Heart left ventricle (tissue), 16 donors: ENCODE results near the gene SDHC. TPM values are rescaled to one million over a fixed set of nuclear protein-coding genes. Genes with fewer than 3 reads are reported as not detected.
"Not testable (repeated sequence)": the region's sequence is repeated elsewhere in the genome, so short reads cannot be mapped to it uniquely, and the experiment has no call there.

Experiments used
- ATAC-seq, 4 donors: fragments of 200-7000 bp; cut with Tn5 transposase; one replicate each; pipeline ENCODE4 v1.9.1; 2020 to 2022; ENCODE audit warnings: moderate library complexity in 4 of 4, mild to moderate bottlenecking in 3 of 4, moderate number of reproducible peaks in 1 of 4
- DNase-seq, 5 donors: peaks; one replicate each; pipeline ENCODE4 v3.0.0-alpha.2; 2020
- H3K27ac ChIP-seq, 12 donors: fragments of 200-600 bp; sonication (generic) in 4 of 12; one replicate each; pipeline versions ENCODE4 v1.5.0 to v1.8.0; 2016 to 2022; ENCODE audit warnings: mild to moderate bottlenecking in 2 of 12
- H3K27me3 ChIP-seq, 9 donors: fragments of 200-600 bp; sonication (generic) in 2 of 9; one replicate each; pipeline versions ENCODE4 v1.5.1 to v1.8.0; 2016 to 2022; ENCODE audit warnings: mild to moderate bottlenecking in 3 of 9
- H3K36me3 ChIP-seq, 9 donors: fragments of 200-600 bp; sonication (generic) in 2 of 9; one replicate each; pipeline versions ENCODE4 v1.5.0 to v1.8.0; 2018 to 2022; ENCODE audit warnings: mild to moderate bottlenecking in 2 of 9
- H3K4me1 ChIP-seq, 12 donors: fragments of 200-600 bp; sonication (generic) in 4 of 12; one replicate each; pipeline versions ENCODE4 v1.5.0 to v1.8.0; 2016 to 2022; ENCODE audit warnings: mild to moderate bottlenecking in 3 of 12
- H3K4me3 ChIP-seq, 12 donors: fragments of 200-600 bp; sonication (generic) in 4 of 12; one replicate each; pipeline versions ENCODE4 v1.5.0 to v1.8.0; 2017 to 2022; ENCODE audit warnings: mild to moderate bottlenecking in 9 of 12, moderate library complexity in 4 of 12
- H3K9me3 ChIP-seq, 12 donors: fragments of 200-600 bp; sonication (generic) in 4 of 12; one replicate each; pipeline versions ENCODE4 v1.5.0 to v1.8.0; 2016 to 2022; ENCODE audit warnings: mild to moderate bottlenecking in 1 of 12
- POLR2A ChIP-seq, 2 donors: fragments of 450-650 bp; IDR thresholded peaks; one replicate each; pipeline ENCODE4 v1.6.1; 2017; ENCODE audit warnings: antibody characterized with exemption in 2 of 2, mild to moderate bottlenecking in 2 of 2, moderate library complexity in 2 of 2
- WGBS, 4 donors: extraction: QIAGEN DNeasy Blood & Tissue Kit in 2 of 4; methylation state at CpG; one replicate each; pipeline versions ENCODE4 v1.1.5 to v1.1.7; 2013 to 2018; 5-methylcytosine and 5-hydroxymethylcytosine counted together
- intact Hi-C, 10 donors: fragments of 100-400 bp; cut with DNase I; formaldehyde crosslinking; loops; one replicate each; pipeline versions ENCODE4 v1.11.1 to v1.14.2; 2022
- polyA plus RNA-seq, 2 donors: library from polyadenylated mRNA; stranded (reverse); fragments of 200-250 nt; gene quantifications; one replicate each; pipeline ENCODE4 v1.2.3, GENCODE V29; 2013
- total RNA-seq, 9 donors: library from RNA; depleted of rRNA in 2 of 9; stranded (reverse); fragments of >200 nt in 2 of 9; fragmentation: NEBNext Ultra II Directional in 3 of 9; extraction: Animal tissue kit (Norgen Biotek cat#: 25700) in 3 of 9; gene quantifications; one replicate each; pipeline versions ENCODE4 v1.1.0 to v1.2.4, GENCODE V29; 2016 to 2023
- TF ChIP-seq, protein P1 (sequence below), 12 donors: fragments of 200-600 bp; sonication (generic) in 4 of 12; IDR thresholded peaks; one replicate each; pipeline versions ENCODE4 v1.5.0 to v1.8.0; 2018 to 2022; ENCODE audit warnings: antibody characterized with exemption in 12 of 12, mild to moderate bottlenecking in 5 of 12
- donor health status: ischemic (EF 13 %, LVEDD 7.1; RV severe dilation, severe dysfunction).
- donor health status: healthy with polysubstance abuse.
- donor health status: DM: no; HTN: yes; CAD: no.
- donor health status: DM: no; HTN: no; CAD: no.
- donor health status: ischemic (EF 25% LVEDD 6.9; RV normal size, moderate dysfunction).
- donor health status: ischemic (EF 25% LVEDD 5.7; RV mildly dilated, moderate dysfunction).
- donor health status: healthy.
- donor health status: DM: yes; HTN: yes; CAD: no.
- donor health status: ischemic (EF 35%, LVEDD 5.7; RV mildly dilated, moderate dysfunction).
- donor health status: nonischemic (EF 11% LVEDD 7.7; RV severe dilation, severe dysfunction).
- donor health status: DM: yes; HTN: yes; CAD: no.
- donor health status: PGD.
- donor health status: ischemic (EF 29% LVEDD 5.4; RV normal size, mild dysfunction).
- donor health status: nonischemic (EF 23%, LVEDD 6.1; RV moderate dilation, normal function).

The SDHC gene
- total and polyA plus RNA-seq, 11 donors = 50.6 to 408 (median 301) TPM

DNA sequence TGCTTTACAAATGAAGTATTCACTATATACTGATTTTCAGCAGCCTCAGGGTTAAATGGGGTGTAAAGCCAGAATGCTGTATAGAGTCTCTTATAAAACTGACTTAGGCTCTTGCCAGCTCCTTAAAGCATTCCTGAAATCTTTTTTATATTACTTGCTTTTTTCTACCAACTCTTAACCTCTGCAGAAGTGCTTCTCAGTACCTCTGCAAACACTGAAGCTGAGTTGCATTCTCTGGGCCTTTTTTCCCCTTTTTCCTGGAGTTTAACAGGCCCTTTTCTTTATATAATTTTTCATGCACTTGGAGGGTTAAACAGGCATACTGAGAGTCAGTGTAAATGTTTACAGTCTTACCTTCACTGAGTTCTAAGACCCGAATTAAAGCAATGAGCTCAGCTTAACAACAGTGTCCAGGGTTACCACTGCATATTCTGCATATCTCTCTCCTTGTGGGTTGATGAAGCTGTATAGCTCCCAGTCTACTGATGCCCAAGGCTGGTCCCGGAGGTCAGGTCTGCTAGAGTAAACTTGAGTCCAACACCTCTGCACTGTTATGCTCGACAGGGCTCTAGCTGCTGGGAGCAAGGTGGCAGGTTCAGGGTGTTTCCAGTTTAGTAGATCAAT, 94.4 kb downstream of the SDHC start:
- no peaks in the 10 kb centered on the region for H3K36me3 ChIP-seq
- H3K4me3 ChIP-seq = no peak overlapping the region
- 60 to 77% (median 74%) methylated on average over 3 of the region's 3 CpGs for WGBS, 4 donors
- H3K9me3 ChIP-seq = no peaks in the 10 kb centered on the region
- H3K4me1 ChIP-seq = peaks cover 0 to 8% (median 1%) of the 10 kb centered on the region in 12 donors
- ATAC-seq (no peak), DNase-seq (no peak)
- no peak overlapping the region for H3K27ac ChIP-seq
- H3K27me3 ChIP-seq = no peaks in the 10 kb centered on the region
- intact Hi-C loops = loop anchor here in 1 of 10 donors (10.0 kb wide), 1 partner anchor 336 kb away; the partner anchor contains the start of gene DUSP12
- no peak for TF ChIP-seq POLR2A (IDR thresholded peaks at IDR 0.05)
- TF ChIP-seq, protein P1, sequence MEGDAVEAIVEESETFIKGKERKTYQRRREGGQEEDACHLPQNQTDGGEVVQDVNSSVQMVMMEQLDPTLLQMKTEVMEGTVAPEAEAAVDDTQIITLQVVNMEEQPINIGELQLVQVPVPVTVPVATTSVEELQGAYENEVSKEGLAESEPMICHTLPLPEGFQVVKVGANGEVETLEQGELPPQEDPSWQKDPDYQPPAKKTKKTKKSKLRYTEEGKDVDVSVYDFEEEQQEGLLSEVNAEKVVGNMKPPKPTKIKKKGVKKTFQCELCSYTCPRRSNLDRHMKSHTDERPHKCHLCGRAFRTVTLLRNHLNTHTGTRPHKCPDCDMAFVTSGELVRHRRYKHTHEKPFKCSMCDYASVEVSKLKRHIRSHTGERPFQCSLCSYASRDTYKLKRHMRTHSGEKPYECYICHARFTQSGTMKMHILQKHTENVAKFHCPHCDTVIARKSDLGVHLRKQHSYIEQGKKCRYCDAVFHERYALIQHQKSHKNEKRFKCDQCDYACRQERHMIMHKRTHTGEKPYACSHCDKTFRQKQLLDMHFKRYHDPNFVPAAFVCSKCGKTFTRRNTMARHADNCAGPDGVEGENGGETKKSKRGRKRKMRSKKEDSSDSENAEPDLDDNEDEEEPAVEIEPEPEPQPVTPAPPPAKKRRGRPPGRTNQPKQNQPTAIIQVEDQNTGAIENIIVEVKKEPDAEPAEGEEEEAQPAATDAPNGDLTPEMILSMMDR (IDR thresholded peaks at IDR 0.05) = no peak

DNA sequence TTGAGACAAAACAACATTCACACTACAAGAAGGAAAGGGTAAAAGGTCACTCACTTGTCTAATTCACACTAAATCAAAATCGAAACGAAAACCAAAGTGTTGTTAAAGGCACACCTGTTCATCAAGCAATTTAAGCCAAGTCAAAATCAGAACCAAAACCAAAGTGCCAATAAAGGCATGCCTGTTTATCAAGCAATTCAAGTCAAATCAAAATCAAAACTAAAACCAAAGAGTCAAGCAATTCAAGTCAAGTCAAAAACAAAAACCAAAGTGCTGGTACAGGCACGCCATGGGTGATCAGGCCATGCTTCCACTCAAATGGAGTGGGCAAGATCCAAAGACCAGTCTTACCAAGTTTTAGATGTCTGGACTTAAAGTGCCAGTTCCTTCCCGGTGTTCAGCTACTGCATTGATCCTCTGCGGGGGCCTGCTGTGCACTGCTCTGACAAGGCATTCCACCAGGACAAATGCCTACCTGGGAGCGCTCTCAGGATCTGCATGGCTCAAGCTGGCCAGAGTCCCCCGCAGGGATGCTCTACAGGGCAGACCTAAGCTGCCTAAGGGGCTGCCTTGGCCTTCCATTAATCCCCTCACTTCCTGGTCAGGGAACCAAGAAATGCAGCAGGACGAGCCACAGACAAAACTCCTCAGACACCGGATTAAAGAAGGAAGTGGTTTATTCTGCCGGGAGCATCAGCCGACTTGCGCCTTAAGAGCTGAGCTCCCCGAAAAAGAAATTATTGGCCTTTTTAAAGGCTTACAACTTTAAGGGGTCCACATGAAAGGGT, 95.9 kb downstream of the SDHC start:
- WGBS, 4 donors = 89 to 93% (median 92%) methylated on average over 13 of the region's 13 CpGs
- H3K27ac ChIP-seq = peak overlapping the region in 1 of 12 donors; percentile 70
- intact Hi-C loops = loop anchor here in 1 of 10 donors (10.0 kb wide), 1 partner anchor 335 kb away; the partner anchor contains the start of gene DUSP12

DNA sequence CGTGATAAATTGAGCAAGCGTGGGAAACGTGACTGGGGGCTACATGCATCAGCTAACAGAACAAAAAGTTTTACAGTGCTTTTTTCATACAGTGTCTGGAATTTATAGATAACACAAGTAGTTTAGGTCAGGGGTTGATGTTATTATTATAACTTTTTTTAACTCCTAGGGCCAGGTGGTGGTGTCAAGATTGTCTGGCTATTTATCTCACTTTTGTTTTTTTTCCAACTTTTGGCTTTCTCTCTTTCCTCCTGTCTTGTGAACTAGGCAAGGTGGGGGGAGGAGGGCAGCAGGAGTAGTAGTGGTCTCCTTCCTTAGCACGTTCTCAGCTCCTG, 96.4 kb downstream of the SDHC start:
- H3K4me1 ChIP-seq, DNase-seq, H3K27me3 ChIP-seq, H3K9me3 ChIP-seq, intact Hi-C loops, H3K27ac ChIP-seq, H3K36me3 ChIP-seq, ATAC-seq, H3K4me3 ChIP-seq: not testable (repeated sequence)
- 81 to 88% (median 86%) methylated on average over 4 of the region's 4 CpGs for WGBS, 4 donors

More for the DNA sequence above, 95.9 kb downstream of the SDHC start:
- not testable (repeated sequence) for H3K4me1 ChIP-seq, H3K9me3 ChIP-seq, ATAC-seq, DNase-seq, H3K27me3 ChIP-seq, H3K4me3 ChIP-seq, H3K36me3 ChIP-seq

Other genes starting within 250 kb of the SDHC start
- 10 to 100 TPM in 2 of 9 donors, 1 to 10 TPM in 7; 1.7 to 32.2 (median 2.1) TPM for gene ARHGAP30, start 244.5 kb upstream of the SDHC start, total RNA-seq
- 1 to 10 TPM; 1.3 to 3.0 TPM for gene ARHGAP30, start 244.5 kb upstream of the SDHC start, polyA plus RNA-seq
- gene NECTIN4, start 224.8 kb upstream of the SDHC start, total RNA-seq = under 1 TPM in 2 of 9 donors, not detected in 7; 0.07 to 0.53 TPM
- under 1 TPM in 1 of 2 donors, not detected in 1; 0.03 TPM for gene NECTIN4, start 224.8 kb upstream of the SDHC start, polyA plus RNA-seq
- gene KLHDC9, start 216.0 kb upstream of the SDHC start, total RNA-seq = 10 to 100 TPM in 3 of 9 donors, 1 to 10 TPM in 6; 2.4 to 13.3 (median 6.1) TPM
- gene KLHDC9, start 216.0 kb upstream of the SDHC start, polyA plus RNA-seq = 1 to 10 TPM in 1 of 2 donors, under 1 TPM in 1; 0.43 to 3.2 TPM
- gene PFDN2, start 196.3 kb upstream of the SDHC start, total RNA-seq = 10 to 100 TPM; 38.3 to 59.1 (median 49.4) TPM
- gene PFDN2, start 196.3 kb upstream of the SDHC start, polyA plus RNA-seq = 100 to 1,000 TPM; 162 to 234 TPM
- gene NIT1, start 196.3 kb upstream of the SDHC start, total RNA-seq = 10 to 100 TPM; 28.1 to 42.7 (median 34.7) TPM
- gene NIT1, start 196.3 kb upstream of the SDHC start, polyA plus RNA-seq = 10 to 100 TPM; 25.8 to 34.3 TPM
- 10 to 100 TPM; 20.8 to 36.0 (median 26.5) TPM for gene DEDD, start 181.7 kb upstream of the SDHC start, total RNA-seq
- gene DEDD, start 181.7 kb upstream of the SDHC start, polyA plus RNA-seq = 10 to 100 TPM; 13.8 to 38.8 TPM
- gene UFC1, start 160.4 kb upstream of the SDHC start, total RNA-seq = 10 to 100 TPM; 54.4 to 86.9 (median 73.2) TPM
- gene UFC1, start 160.4 kb upstream of the SDHC start, polyA plus RNA-seq = 100 to 1,000 TPM in 1 of 2 donors, 10 to 100 TPM in 1; 60.7 to 131 TPM
- gene USP21, start 154.9 kb upstream of the SDHC start, total RNA-seq = 10 to 100 TPM; 12.3 to 20.0 (median 14.6) TPM
- 10 to 100 TPM; 13.0 TPM for gene USP21, start 154.9 kb upstream of the SDHC start, polyA plus RNA-seq
- 10 to 100 TPM in 8 of 9 donors, 1 to 10 TPM in 1; 9.7 to 16.7 (median 13.7) TPM for gene PPOX, start 148.0 kb upstream of the SDHC start, total RNA-seq
- 10 to 100 TPM; 10.7 to 24.3 TPM for gene PPOX, start 148.0 kb upstream of the SDHC start, polyA plus RNA-seq
- gene B4GALT3, start 136.9 kb upstream of the SDHC start, total RNA-seq = 10 to 100 TPM; 18.2 to 34.1 (median 22.4) TPM
- gene B4GALT3, start 136.9 kb upstream of the SDHC start, polyA plus RNA-seq = 10 to 100 TPM; 13.4 to 40.8 TPM
- 10 to 100 TPM in 3 of 9 donors, 1 to 10 TPM in 6; 1.6 to 65.2 (median 8.4) TPM for gene ADAMTS4, start 115.3 kb upstream of the SDHC start, total RNA-seq
- 1 to 10 TPM; 5.7 to 6.1 TPM for gene ADAMTS4, start 115.3 kb upstream of the SDHC start, polyA plus RNA-seq
- gene NDUFS2, start 112.0 kb upstream of the SDHC start, total RNA-seq = 100 to 1,000 TPM; 214 to 460 (median 297) TPM
- gene NDUFS2, start 112.0 kb upstream of the SDHC start, polyA plus RNA-seq = 100 to 1,000 TPM; 157 to 189 TPM
- 100 to 1,000 TPM in 1 of 9 donors, 10 to 100 TPM in 5, 1 to 10 TPM in 3; 2.9 to 157 (median 17.1) TPM for gene FCER1G, start 99.1 kb upstream of the SDHC start, total RNA-seq
- gene FCER1G, start 99.1 kb upstream of the SDHC start, polyA plus RNA-seq = 10 to 100 TPM; 14.6 to 40.0 TPM
- gene APOA2, start 90.8 kb upstream of the SDHC start, total RNA-seq = not detected
- gene APOA2, start 90.8 kb upstream of the SDHC start, polyA plus RNA-seq = not detected
- gene TOMM40L, start 88.3 kb upstream of the SDHC start, total RNA-seq = 10 to 100 TPM; 24.1 to 37.1 (median 31.1) TPM
- gene TOMM40L, start 88.3 kb upstream of the SDHC start, polyA plus RNA-seq = 10 to 100 TPM; 28.8 to 29.1 TPM
- gene NR1I3, start 76.2 kb upstream of the SDHC start, total RNA-seq = not detected
- under 1 TPM in 1 of 2 donors, not detected in 1; 0.23 TPM for gene NR1I3, start 76.2 kb upstream of the SDHC start, polyA plus RNA-seq
- under 1 TPM in 8 of 9 donors, not detected in 1; 0.29 to 0.62 (median 0.49) TPM for gene PCP4L1, start 55.6 kb upstream of the SDHC start, total RNA-seq
- gene PCP4L1, start 55.6 kb upstream of the SDHC start, polyA plus RNA-seq = under 1 TPM; 0.19 to 0.42 TPM
- 1 to 10 TPM in 8 of 9 donors, under 1 TPM in 1; 0.90 to 5.6 (median 2.7) TPM for gene MPZ, start 4.4 kb upstream of the SDHC start, total RNA-seq
- 1 to 10 TPM; 1.2 to 2.1 TPM for gene MPZ, start 4.4 kb upstream of the SDHC start, polyA plus RNA-seq
- not detected for gene CFAP126, start 53.5 kb downstream of the SDHC start, total RNA-seq
- not detected for gene CFAP126, start 53.5 kb downstream of the SDHC start, polyA plus RNA-seq
- 100 to 1,000 TPM in 1 of 9 donors, 10 to 100 TPM in 7, 1 to 10 TPM in 1; 9.7 to 131 (median 11.7) TPM for gene FCGR2A, start 191.1 kb downstream of the SDHC start, total RNA-seq
- 10 to 100 TPM in 1 of 2 donors, 1 to 10 TPM in 1; 5.2 to 11.4 TPM for gene FCGR2A, start 191.1 kb downstream of the SDHC start, polyA plus RNA-seq
- gene HSPA6, start 210.2 kb downstream of the SDHC start, total RNA-seq = 1 to 10 TPM in 3 of 9 donors, under 1 TPM in 6; 0.27 to 5.9 (median 0.93) TPM
- gene HSPA6, start 210.2 kb downstream of the SDHC start, polyA plus RNA-seq = 1 to 10 TPM in 1 of 2 donors, under 1 TPM in 1; 0.65 to 1.3 TPM
- 100 to 1,000 TPM in 1 of 9 donors, 10 to 100 TPM in 3, 1 to 10 TPM in 5; 1.8 to 204 (median 9.2) TPM for gene FCGR3A, start 235.4 kb downstream of the SDHC start, total RNA-seq
- 1 to 10 TPM; 3.2 to 9.9 TPM for gene FCGR3A, start 235.4 kb downstream of the SDHC start, polyA plus RNA-seq